HEK293 (cell line): ENCODE measurements around the gene HPCAL1.

Experiments used
- CTCF ChIA-PET: fragments of 350-600 bp; formaldehyde crosslinking; extraction: SDS; loops from one replicate; lab custom pipeline; 2021; ENCODE audit warnings: antibody characterized with exemption; lab: Yijun Ruan, JAX
- POLR2A ChIA-PET: fragments of 300-600 bp; formaldehyde crosslinking; extraction: SDS; loops from one replicate; lab custom pipeline; 2020; ENCODE audit warnings: antibody characterized with exemption, inconsistent platforms; lab: Yijun Ruan, JAX
- H3K27ac ChIP-seq: fragments of 200-500 bp; sonication (Bioruptor generic); 2 replicates; pipeline ENCODE4 v1.5.1; 2014; ENCODE audit warnings: low read depth, low read length, control low read depth, inconsistent platforms; ENCODE audit errors: extremely low read depth
- H3K36me3 ChIP-seq, 2 experiments: fragments of 200-500 bp in 1 of 2; sonication (Bioruptor generic) in 1 of 2; 1 replicate in 1 of 2; 2 replicates in 1 of 2; pipeline ENCODE4 v1.5.1; 2014 to 2017; ENCODE audit warnings: inconsistent platforms in 2 of 2, low read length in 2 of 2; ENCODE audit not compliant: control insufficient read depth in 2 of 2, insufficient read depth in 1 of 2
- H3K4me1 ChIP-seq: fragments of 200-500 bp; sonication (Bioruptor generic); 2 replicates; pipeline ENCODE4 v1.5.1; 2014; ENCODE audit warnings: mild to moderate bottlenecking, low read length, inconsistent platforms; ENCODE audit not compliant: control insufficient read depth, insufficient read depth
- H3K4me3 ChIP-seq: 2 replicates; pipeline ENCODE4 v1.5.1; 2011; ENCODE audit warnings: low read depth, mild to moderate bottlenecking, control low read depth, low read length, moderate library complexity
- H3K9me3 ChIP-seq: fragments of 200-500 bp; sonication (Bioruptor generic); 2 replicates; pipeline ENCODE4 v1.5.1; 2014; ENCODE audit warnings: low read depth, low read length, inconsistent platforms; ENCODE audit not compliant: control insufficient read depth, insufficient read depth
- EGR2 ChIP-seq: fragments of 450-650 bp; formaldehyde crosslinking; IDR thresholded peaks from 2 replicates; pipeline ENCODE4 v1.5.1; 2016; ENCODE audit warnings: low read depth, missing biosample characterization, missing genetic modification characterization
- FEZF1 ChIP-seq: fragments of 450-650 bp; formaldehyde crosslinking; IDR thresholded peaks from 2 replicates; pipeline ENCODE4 v1.5.1; 2016; ENCODE audit warnings: missing biosample characterization, missing genetic modification characterization
- GFI1B ChIP-seq: fragments of 450-650 bp; formaldehyde crosslinking; IDR thresholded peaks from 2 replicates; pipeline ENCODE4 v1.5.1; 2016; ENCODE audit warnings: missing biosample characterization, missing genetic modification characterization
- GLIS1 ChIP-seq: fragments of 450-650 bp; formaldehyde crosslinking; IDR thresholded peaks from 2 replicates; pipeline ENCODE4 v1.5.1; 2016; ENCODE audit warnings: missing biosample characterization, missing genetic modification characterization
- ZBTB17 ChIP-seq: fragments of 450-650 bp; formaldehyde crosslinking; IDR thresholded peaks from 2 replicates; pipeline ENCODE4 v1.5.1; 2016; ENCODE audit warnings: missing biosample characterization, missing genetic modification characterization
- ZBTB48 ChIP-seq: fragments of 450-650 bp; formaldehyde crosslinking; IDR thresholded peaks from 2 replicates; pipeline ENCODE4 v1.5.1; 2016; ENCODE audit warnings: missing biosample characterization, missing genetic modification characterization
- ZNF133 ChIP-seq: fragments of 450-650 bp; formaldehyde crosslinking; IDR thresholded peaks from 2 replicates; pipeline ENCODE4 v1.5.1; 2016; ENCODE audit warnings: missing biosample characterization, missing genetic modification characterization
- ZNF169 ChIP-seq: fragments of 450-650 bp; formaldehyde crosslinking; IDR thresholded peaks from 2 replicates; pipeline ENCODE4 v1.5.1; 2016; ENCODE audit warnings: missing biosample characterization, missing genetic modification characterization
- ZNF174 ChIP-seq: fragments of 450-650 bp; formaldehyde crosslinking; IDR thresholded peaks from 2 replicates; pipeline ENCODE4 v1.5.0; 2017; ENCODE audit warnings: missing biosample characterization, mild to moderate bottlenecking, missing genetic modification characterization
- ZNF184 ChIP-seq: fragments of 450-650 bp; IDR thresholded peaks from 2 replicates; pipeline ENCODE4 v1.5.1; 2018; ENCODE audit warnings: missing biosample characterization, mild to moderate bottlenecking, missing genetic modification characterization
- ZNF354C ChIP-seq: fragments of 450-650 bp; formaldehyde crosslinking; IDR thresholded peaks from 2 replicates; pipeline ENCODE4 v1.5.1; 2016; ENCODE audit warnings: missing biosample characterization, missing genetic modification characterization, low read depth, borderline replicate concordance
- ZNF629 ChIP-seq: fragments of 450-650 bp; formaldehyde crosslinking; IDR thresholded peaks from 2 replicates; pipeline ENCODE4 v1.5.1; 2017; ENCODE audit warnings: missing biosample characterization, missing genetic modification characterization
- ZNF660 ChIP-seq: fragments of 450-650 bp; IDR thresholded peaks from 2 replicates; pipeline ENCODE4 v1.5.1; 2018; ENCODE audit warnings: missing biosample characterization, mild to moderate bottlenecking, missing genetic modification characterization
- ZNF664 ChIP-seq: fragments of 450-650 bp; formaldehyde crosslinking; IDR thresholded peaks from 2 replicates; pipeline ENCODE4 v1.5.1; 2016; ENCODE audit warnings: missing biosample characterization, missing genetic modification characterization
- TF ChIP-seq, protein P1 (sequence below): fragments of 450-650 bp; formaldehyde crosslinking; IDR thresholded peaks from 2 replicates; pipeline ENCODE4 v1.5.1; 2017; ENCODE audit warnings: missing biosample characterization, mild to moderate bottlenecking, missing genetic modification characterization, moderate library complexity
- TF ChIP-seq, protein P2 (sequence below): fragments of 450-650 bp; formaldehyde crosslinking; IDR thresholded peaks from 2 replicates; pipeline ENCODE4 v1.5.1; 2016; ENCODE audit warnings: missing biosample characterization, missing genetic modification characterization
- TF ChIP-seq, protein P3 (sequence below): fragments of 450-650 bp; formaldehyde crosslinking; IDR thresholded peaks from 2 replicates; pipeline ENCODE4 v1.5.1; 2016; ENCODE audit warnings: missing biosample characterization, missing genetic modification characterization
- TF ChIP-seq, protein P4 (sequence below): fragments of 450-650 bp; formaldehyde crosslinking; IDR thresholded peaks from 2 replicates; pipeline ENCODE4 v1.5.1; 2016; ENCODE audit warnings: missing biosample characterization, missing genetic modification characterization
- TF ChIP-seq, protein P5 (sequence below): fragments of 450-650 bp; formaldehyde crosslinking; IDR thresholded peaks from 2 replicates; pipeline ENCODE4 v1.5.1; 2016; ENCODE audit warnings: missing biosample characterization, missing genetic modification characterization, borderline replicate concordance

Gene HPCAL1

DNA sequence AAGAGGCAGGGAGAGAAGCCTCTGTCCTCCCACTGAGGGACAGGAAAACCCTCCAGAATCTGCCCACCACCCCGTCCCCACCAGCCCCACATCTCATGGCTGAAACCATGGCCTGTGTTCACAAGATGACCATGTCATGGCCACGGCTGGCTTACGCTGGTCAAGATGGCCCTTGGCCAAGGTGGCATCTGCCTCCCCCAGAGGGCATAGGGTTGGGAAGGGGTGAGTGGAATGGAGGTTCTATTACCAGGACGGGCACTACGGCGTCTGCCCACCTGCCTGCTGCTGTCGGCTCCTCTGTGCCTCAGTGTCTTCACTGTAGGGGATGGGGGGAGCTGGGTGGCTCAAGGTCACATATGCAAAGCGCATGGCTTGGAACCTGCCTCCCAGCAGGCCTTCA, 125.7 kb downstream of the HPCAL1 start:
- H3K27ac ChIP-seq = no peak overlapping the region
- CTCF ChIA-PET = interaction anchor here (0.6 kb wide), 1 partner anchor 1258 kb away, joined by 3 read pairs; no protein-coding TSS in a partner anchor
- TF ChIP-seq, protein P1, sequence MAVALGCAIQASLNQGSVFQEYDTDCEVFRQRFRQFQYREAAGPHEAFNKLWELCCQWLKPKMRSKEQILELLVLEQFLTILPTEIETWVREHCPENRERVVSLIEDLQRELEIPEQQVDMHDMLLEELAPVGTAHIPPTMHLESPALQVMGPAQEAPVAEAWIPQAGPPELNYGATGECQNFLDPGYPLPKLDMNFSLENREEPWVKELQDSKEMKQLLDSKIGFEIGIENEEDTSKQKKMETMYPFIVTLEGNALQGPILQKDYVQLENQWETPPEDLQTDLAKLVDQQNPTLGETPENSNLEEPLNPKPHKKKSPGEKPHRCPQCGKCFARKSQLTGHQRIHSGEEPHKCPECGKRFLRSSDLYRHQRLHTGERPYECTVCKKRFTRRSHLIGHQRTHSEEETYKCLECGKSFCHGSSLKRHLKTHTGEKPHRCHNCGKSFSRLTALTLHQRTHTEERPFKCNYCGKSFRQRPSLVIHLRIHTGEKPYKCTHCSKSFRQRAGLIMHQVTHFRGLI (tag by site-specific recombination) = no peak
- no peak for TF ChIP-seq ZNF184 (tag by site-specific recombination)
- no peak for TF ChIP-seq GFI1B (tag by site-specific recombination)
- TF ChIP-seq, protein P2, sequence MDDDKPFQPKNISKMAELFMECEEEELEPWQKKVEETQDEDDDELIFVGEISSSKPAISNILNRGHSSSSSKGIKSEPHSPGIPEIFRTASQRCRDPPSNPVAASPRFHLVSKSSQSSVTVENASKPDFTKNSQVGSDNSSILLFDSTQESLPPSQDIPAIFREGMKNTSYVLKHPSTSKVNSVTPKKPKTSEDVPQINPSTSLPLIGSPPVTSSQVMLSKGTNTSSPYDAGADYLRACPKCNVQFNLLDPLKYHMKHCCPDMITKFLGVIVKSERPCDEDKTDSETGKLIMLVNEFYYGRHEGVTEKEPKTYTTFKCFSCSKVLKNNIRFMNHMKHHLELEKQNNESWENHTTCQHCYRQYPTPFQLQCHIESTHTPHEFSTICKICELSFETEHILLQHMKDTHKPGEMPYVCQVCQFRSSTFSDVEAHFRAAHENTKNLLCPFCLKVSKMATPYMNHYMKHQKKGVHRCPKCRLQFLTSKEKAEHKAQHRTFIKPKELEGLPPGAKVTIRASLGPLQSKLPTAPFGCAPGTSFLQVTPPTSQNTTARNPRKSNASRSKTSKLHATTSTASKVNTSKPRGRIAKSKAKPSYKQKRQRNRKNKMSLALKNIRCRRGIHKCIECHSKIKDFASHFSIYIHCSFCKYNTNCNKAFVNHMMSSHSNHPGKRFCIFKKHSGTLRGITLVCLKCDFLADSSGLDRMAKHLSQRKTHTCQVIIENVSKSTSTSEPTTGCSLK = no peak
- TF ChIP-seq ZNF174 = no peak
- TF ChIP-seq ZNF660 (tag by site-specific recombination) = no peak
- TF ChIP-seq ZBTB48 = no peak
- TF ChIP-seq, protein P3, sequence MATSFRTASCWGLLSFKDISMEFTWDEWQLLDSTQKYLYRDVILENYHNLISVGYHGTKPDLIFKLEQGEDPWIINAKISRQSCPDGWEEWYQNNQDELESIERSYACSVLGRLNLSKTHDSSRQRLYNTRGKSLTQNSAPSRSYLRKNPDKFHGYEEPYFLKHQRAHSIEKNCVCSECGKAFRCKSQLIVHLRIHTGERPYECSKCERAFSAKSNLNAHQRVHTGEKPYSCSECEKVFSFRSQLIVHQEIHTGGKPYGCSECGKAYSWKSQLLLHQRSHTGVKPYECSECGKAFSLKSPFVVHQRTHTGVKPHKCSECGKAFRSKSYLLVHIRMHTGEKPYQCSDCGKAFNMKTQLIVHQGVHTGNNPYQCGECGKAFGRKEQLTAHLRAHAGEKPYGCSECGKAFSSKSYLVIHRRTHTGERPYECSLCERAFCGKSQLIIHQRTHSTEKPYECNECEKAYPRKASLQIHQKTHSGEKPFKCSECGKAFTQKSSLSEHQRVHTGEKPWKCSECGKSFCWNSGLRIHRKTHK = no peak
- TF ChIP-seq FEZF1 = no peak
- TF ChIP-seq, protein P4, sequence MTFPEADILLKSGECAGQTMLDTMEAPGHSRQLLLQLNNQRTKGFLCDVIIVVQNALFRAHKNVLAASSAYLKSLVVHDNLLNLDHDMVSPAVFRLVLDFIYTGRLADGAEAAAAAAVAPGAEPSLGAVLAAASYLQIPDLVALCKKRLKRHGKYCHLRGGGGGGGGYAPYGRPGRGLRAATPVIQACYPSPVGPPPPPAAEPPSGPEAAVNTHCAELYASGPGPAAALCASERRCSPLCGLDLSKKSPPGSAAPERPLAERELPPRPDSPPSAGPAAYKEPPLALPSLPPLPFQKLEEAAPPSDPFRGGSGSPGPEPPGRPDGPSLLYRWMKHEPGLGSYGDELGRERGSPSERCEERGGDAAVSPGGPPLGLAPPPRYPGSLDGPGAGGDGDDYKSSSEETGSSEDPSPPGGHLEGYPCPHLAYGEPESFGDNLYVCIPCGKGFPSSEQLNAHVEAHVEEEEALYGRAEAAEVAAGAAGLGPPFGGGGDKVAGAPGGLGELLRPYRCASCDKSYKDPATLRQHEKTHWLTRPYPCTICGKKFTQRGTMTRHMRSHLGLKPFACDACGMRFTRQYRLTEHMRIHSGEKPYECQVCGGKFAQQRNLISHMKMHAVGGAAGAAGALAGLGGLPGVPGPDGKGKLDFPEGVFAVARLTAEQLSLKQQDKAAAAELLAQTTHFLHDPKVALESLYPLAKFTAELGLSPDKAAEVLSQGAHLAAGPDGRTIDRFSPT = no peak
- no peak for TF ChIP-seq ZBTB17 (tag by site-specific recombination)
- no peak for TF ChIP-seq ZNF133 (tag by site-specific recombination)
- TF ChIP-seq, protein P5, sequence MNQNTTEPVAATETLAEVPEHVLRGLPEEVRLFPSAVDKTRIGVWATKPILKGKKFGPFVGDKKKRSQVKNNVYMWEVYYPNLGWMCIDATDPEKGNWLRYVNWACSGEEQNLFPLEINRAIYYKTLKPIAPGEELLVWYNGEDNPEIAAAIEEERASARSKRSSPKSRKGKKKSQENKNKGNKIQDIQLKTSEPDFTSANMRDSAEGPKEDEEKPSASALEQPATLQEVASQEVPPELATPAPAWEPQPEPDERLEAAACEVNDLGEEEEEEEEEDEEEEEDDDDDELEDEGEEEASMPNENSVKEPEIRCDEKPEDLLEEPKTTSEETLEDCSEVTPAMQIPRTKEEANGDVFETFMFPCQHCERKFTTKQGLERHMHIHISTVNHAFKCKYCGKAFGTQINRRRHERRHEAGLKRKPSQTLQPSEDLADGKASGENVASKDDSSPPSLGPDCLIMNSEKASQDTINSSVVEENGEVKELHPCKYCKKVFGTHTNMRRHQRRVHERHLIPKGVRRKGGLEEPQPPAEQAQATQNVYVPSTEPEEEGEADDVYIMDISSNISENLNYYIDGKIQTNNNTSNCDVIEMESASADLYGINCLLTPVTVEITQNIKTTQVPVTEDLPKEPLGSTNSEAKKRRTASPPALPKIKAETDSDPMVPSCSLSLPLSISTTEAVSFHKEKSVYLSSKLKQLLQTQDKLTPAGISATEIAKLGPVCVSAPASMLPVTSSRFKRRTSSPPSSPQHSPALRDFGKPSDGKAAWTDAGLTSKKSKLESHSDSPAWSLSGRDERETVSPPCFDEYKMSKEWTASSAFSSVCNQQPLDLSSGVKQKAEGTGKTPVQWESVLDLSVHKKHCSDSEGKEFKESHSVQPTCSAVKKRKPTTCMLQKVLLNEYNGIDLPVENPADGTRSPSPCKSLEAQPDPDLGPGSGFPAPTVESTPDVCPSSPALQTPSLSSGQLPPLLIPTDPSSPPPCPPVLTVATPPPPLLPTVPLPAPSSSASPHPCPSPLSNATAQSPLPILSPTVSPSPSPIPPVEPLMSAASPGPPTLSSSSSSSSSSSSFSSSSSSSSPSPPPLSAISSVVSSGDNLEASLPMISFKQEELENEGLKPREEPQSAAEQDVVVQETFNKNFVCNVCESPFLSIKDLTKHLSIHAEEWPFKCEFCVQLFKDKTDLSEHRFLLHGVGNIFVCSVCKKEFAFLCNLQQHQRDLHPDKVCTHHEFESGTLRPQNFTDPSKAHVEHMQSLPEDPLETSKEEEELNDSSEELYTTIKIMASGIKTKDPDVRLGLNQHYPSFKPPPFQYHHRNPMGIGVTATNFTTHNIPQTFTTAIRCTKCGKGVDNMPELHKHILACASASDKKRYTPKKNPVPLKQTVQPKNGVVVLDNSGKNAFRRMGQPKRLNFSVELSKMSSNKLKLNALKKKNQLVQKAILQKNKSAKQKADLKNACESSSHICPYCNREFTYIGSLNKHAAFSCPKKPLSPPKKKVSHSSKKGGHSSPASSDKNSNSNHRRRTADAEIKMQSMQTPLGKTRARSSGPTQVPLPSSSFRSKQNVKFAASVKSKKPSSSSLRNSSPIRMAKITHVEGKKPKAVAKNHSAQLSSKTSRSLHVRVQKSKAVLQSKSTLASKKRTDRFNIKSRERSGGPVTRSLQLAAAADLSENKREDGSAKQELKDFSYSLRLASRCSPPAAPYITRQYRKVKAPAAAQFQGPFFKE (tag by site-specific recombination) = no peak
- no peak for TF ChIP-seq ZNF664 (tag by site-specific recombination)
- TF ChIP-seq GLIS1 (tag by site-specific recombination) = no peak
- TF ChIP-seq ZNF629 (tag by site-specific recombination) = no peak
- TF ChIP-seq ZNF169 (tag by site-specific recombination) = no peak
- TF ChIP-seq ZNF354C = no peak
- no peak for TF ChIP-seq EGR2 (tag by site-specific recombination)
- H3K4me1 ChIP-seq = no peaks in the 10 kb centered on the region
- POLR2A ChIA-PET = interaction anchor here (0.8 kb wide), 1 partner anchor 11 kb away, joined by 3 read pairs; no protein-coding TSS in a partner anchor
- no peaks in the 10 kb centered on the region for H3K9me3 ChIP-seq
- peaks cover 0 to 2% of the 10 kb centered on the region in 2 experiments; a peak in 1 of 3 replicates for H3K36me3 ChIP-seq
- no peak overlapping the region for H3K4me3 ChIP-seq
